Epithelial cell of proximal tubule (primary cell): ENCODE measurements around the gene ZNF438. TPM values are rescaled to one million over a fixed set of nuclear protein-coding genes. Genes with fewer than 3 reads are reported as not detected.

Experiments
- DNase-seq: peaks from one replicate; pipeline ENCODE4 v3.0.0-alpha.2; 2011; ENCODE audit warnings: low read depth
- H3K4me3 ChIP-seq: 2 replicates; pipeline ENCODE4 v1.5.1; 2011; ENCODE audit warnings: low read depth, mild to moderate bottlenecking, low read length
- total RNA-seq: library from RNA; depleted of rRNA; stranded (reverse); fragments of >200 nt; gene quantifications from 2 replicates; pipeline ENCODE4 v1.2.3, GENCODE V29; 2015
- TF ChIP-seq, protein P1 (sequence below): conservative IDR thresholded peaks from 2 replicates; pipeline ENCODE4 v1.5.1; 2012; ENCODE audit warnings: low read depth, mild to moderate bottlenecking, low read length

Gene ZNF438
- total RNA-seq, 1 donor from 2014 or later = 4.2 TPM

DNA sequence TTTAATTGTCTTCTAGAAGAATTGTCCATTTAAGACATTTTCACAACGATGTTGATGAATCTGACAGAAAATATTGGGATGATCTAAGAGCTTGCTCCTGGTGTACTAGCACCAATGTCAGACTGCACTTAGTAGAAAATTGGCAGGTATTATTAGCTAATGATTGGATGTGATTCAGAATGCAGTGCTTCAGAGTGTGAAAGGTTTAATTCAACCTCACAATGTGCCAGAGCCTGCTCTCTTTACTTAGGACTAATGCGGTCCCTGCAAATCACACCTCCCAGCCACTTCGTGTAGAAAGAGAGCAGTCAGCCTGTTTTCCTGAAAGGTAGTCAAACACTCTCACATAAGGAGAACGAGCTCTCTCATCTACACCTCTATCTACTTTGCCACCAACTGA lies 197.5 kb downstream of the ZNF438 start:
- no peak for DNase-seq
- H3K4me3 ChIP-seq = no peak overlapping the region
- TF ChIP-seq, protein P1, sequence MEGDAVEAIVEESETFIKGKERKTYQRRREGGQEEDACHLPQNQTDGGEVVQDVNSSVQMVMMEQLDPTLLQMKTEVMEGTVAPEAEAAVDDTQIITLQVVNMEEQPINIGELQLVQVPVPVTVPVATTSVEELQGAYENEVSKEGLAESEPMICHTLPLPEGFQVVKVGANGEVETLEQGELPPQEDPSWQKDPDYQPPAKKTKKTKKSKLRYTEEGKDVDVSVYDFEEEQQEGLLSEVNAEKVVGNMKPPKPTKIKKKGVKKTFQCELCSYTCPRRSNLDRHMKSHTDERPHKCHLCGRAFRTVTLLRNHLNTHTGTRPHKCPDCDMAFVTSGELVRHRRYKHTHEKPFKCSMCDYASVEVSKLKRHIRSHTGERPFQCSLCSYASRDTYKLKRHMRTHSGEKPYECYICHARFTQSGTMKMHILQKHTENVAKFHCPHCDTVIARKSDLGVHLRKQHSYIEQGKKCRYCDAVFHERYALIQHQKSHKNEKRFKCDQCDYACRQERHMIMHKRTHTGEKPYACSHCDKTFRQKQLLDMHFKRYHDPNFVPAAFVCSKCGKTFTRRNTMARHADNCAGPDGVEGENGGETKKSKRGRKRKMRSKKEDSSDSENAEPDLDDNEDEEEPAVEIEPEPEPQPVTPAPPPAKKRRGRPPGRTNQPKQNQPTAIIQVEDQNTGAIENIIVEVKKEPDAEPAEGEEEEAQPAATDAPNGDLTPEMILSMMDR = no peak

DNA sequence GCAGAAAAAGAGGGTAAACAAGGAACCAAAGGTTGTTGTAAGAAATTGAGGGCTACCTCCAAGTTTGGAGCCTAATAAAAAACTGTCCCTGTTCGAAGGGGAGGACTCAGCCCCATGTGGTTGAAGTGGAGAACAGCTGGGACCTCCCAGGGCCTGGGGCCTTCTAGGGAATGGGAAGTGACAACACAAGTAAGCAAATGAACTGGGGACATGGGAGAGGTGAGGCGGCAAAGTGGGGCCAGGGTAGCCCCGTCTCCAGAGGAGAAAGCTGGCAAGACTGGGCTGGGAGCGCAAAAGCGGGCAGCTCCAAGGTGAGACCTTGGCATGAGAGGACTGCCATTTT lies 198.1 kb downstream of the ZNF438 start:
- TF ChIP-seq, protein P1 = no peak
- H3K4me3 ChIP-seq = no peak overlapping the region
- no peak for DNase-seq

DNA sequence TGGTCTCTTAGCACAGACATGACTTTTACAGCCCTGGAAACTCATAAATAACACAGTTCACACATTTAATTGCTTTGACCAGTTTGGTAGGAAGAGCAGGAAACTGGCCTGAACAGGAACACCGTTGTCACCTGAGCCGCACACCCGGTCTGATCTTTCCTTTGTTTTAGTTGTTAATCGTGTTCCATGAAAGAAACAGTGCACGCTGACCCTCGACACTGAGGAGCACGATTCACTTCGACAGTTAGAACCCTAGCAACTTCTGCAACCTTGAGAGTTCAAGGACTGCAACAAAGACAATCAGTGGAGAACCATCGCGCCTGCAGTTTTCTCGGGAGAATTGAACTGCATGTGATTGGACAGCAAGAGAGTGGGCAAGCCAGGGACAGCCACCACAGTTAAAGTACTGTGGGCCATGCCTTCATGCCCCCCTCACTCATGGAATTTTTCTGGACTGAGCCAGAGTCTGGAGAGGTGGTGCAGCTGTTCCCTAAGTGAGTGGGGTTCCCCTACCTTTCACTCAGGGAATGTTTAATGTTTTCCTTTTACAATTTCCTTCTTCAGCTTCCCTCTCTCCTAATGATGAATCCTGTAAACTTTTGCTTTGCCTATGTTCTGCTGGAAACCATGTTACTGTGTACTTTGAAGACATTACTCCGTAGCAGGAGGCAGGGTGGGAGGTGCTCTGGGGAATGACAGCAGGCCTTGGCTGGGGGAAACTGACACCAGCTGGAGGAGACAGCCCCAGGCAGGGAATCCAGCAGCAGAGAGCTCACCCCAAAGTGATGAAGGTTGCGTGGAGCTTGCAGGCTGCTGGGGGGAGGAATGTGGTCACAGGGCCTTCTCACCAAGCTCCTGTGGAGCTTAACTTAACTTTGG lies 198.7 kb downstream of the ZNF438 start:
- DNase-seq = no peak
- TF ChIP-seq, protein P1 = no peak
- no peak overlapping the region for H3K4me3 ChIP-seq

DNA sequence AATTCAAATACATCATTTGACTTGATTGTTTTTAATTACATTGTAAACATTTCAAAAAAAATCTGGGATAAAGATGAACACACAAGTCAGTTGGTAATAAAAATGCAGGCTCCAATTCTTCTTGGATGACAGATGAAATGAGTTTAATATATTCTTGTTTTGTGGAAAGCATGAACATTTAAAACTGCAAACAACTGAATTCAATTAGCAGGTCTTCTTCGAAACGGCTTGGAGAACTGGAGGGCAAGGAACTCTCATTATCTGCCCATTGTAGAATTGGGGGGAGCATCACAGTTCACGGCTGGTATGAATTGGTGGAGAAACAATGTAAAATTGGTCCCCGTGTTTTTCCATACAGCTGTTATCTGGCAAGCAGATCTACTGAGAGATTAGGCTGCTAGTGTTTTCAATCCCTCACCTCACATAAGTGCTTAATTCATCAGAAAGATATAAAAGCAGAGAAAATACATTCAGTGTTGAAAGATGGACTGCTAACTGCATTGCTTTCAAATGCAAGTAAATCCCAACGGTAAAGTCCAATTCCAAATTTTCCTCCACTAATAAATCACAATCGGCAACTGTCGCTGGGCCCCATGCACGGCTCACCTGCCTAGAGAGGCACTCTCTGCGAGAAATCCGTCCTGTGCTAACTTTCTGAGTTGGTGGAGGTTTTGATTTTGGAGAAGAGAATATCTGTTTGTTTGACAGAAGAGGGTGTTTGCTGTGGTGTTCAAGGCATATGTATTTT lies 199.5 kb downstream of the ZNF438 start:
- DNase-seq = no peak
- H3K4me3 ChIP-seq = no peak overlapping the region
- TF ChIP-seq, protein P1 = no peak

DNA sequence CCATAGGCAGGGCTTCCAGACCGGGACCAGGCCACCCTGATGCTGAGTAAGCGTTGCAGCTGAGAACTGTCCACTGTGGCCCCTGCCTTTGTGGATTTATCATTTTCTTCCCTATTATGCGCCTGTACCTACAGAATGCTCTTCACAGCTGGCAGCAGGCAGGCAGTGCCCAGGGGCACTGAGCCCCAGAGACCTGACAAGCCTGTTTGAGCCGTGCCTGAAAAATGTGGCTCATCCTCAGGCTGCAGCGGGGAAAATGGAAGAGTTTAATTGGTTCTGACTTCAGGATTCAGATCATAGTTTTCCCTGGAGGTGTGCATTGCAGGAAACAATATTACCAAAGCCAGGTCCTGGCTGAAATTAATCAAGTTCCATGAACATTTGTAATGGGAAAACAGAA lies 200.2 kb downstream of the ZNF438 start:
- TF ChIP-seq, protein P1 = no peak
- no peak overlapping the region for H3K4me3 ChIP-seq
- DNase-seq = no peak

DNA sequence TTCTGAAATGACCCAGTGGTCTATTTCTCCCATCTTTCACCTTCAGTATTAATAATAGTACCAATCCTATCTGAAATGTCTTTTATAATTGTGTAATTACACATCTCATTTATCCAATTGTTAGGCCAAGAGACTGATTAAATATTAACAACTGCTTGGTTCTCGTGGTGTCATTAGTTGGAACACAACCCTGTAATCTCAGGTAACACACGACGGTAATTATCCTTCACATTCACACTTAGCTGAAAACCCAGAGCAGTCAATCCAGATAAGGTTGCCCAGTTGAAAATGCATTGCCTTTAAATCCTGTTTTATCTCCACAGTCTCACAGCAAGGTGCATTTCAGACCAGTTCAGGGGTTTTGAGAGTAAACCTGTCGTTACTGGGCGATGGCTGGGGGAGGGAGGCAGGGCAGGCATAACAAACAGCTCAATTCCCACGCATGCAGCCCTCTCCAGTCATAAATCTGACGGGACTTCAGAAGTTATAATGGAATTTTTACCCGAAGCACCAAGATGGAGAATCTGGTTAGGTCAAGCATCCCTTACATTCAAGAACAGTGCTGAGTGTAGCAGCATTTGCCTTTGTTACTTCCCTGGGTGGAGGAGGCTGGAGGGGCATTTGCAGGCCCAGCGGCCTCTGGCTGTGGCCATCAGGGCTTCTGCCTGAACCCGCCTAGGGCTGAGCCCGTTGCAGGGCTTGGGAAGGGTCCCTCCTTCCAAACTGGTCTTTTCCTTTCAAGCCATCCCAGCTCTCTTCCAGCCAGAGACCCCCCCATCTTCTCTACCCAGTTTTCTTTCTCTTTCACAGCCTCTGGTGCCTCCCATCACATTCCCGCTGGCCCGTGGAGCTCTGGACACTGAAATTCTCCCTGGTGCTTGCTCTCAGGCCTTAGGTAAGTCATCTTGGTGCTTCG lies 201.1 kb downstream of the ZNF438 start:
- H3K4me3 ChIP-seq = no peak overlapping the region
- DNase-seq = no peak
- TF ChIP-seq, protein P1 = no peak
